Jurkat, Clone E6-1 (cell line): ENCODE data around the gene DUSP5.

Experiments
- DNase-seq: peaks from one replicate; pipeline ENCODE4 v3.0.0-alpha.2; 2011; ENCODE audit warnings: low read depth, low spot score
- H3K4me3 ChIP-seq: 2 replicates; pipeline ENCODE4 v1.5.1; 2011; ENCODE audit warnings: mild to moderate bottlenecking, low read length, control low read depth, moderate library complexity

The DUSP5 gene

GRCh38 chr10:110498087-110498981, 627 bp downstream of the DUSP5 start:
- no peak for DNase-seq
- H3K4me3 ChIP-seq, result peak overlapping the region; percentile 64

GRCh38 chr10:110498982-110499795, 1.5 kb downstream of the DUSP5 start:
- DNase-seq, result no peak
- no peak overlapping the region for H3K4me3 ChIP-seq

GRCh38 chr10:110499796-110500514, 2.2 kb downstream of the DUSP5 start:
- DNase-seq, result no peak
- no peak overlapping the region for H3K4me3 ChIP-seq

- DNase-seq, result no peak
- no peak overlapping the region for H3K4me3 ChIP-seq
Observed at GRCh38 chr10:110500515-110500905, 2.8 kb downstream of the DUSP5 start.

GRCh38 chr10:110501142-110501937, 3.6 kb downstream of the DUSP5 start:
- no peak overlapping the region for H3K4me3 ChIP-seq
- DNase-seq, result no peak

GRCh38 chr10:110502072-110502845, 4.6 kb downstream of the DUSP5 start:
- no peak for DNase-seq
- no peak overlapping the region for H3K4me3 ChIP-seq

- no peak overlapping the region for H3K4me3 ChIP-seq
- no peak for DNase-seq
Observed at GRCh38 chr10:110502851-110503301, 5.2 kb downstream of the DUSP5 start.

GRCh38 chr10:110503528-110504110, 5.9 kb downstream of the DUSP5 start:
- H3K4me3 ChIP-seq, result no peak overlapping the region
- no peak for DNase-seq

- DNase-seq, result no peak
- no peak overlapping the region for H3K4me3 ChIP-seq
Observed at GRCh38 chr10:110504111-110504735, 6.5 kb downstream of the DUSP5 start.

GRCh38 chr10:110505130-110505770, 7.5 kb downstream of the DUSP5 start:
- no peak overlapping the region for H3K4me3 ChIP-seq
- no peak for DNase-seq

GRCh38 chr10:110506448-110506847, 8.7 kb downstream of the DUSP5 start:
- H3K4me3 ChIP-seq, result no peak overlapping the region
- no peak for DNase-seq

GRCh38 chr10:110507346-110507745, 9.6 kb downstream of the DUSP5 start:
- no peak for DNase-seq

GRCh38 chr10:110508159-110508788, 10.6 kb downstream of the DUSP5 start:
- no peak for DNase-seq
- H3K4me3 ChIP-seq, result no peak overlapping the region

More at GRCh38 chr10:110507346-110507745, 9.6 kb downstream of the DUSP5 start:
- no peak overlapping the region for H3K4me3 ChIP-seq

- no peak for DNase-seq
- no peak overlapping the region for H3K4me3 ChIP-seq
Observed at GRCh38 chr10:110508806-110509544, 11.3 kb downstream of the DUSP5 start.

GRCh38 chr10:110509560-110509959, 11.9 kb downstream of the DUSP5 start:
- no peak for DNase-seq
- H3K4me3 ChIP-seq, result no peak overlapping the region

GRCh38 chr10:110510086-110510485, 12.4 kb downstream of the DUSP5 start:
- no peak for DNase-seq
- H3K4me3 ChIP-seq, result no peak overlapping the region
